ENCODE data around the gene COPS8. TPM values are rescaled to one million over a fixed set of nuclear protein-coding genes. Genes with fewer than 3 reads are reported as not detected.

Gene COPS8
- total RNA-seq, 4 donors from 2014 or later, result 29.0 to 55.3 (median 30.1) TPM

DNA sequence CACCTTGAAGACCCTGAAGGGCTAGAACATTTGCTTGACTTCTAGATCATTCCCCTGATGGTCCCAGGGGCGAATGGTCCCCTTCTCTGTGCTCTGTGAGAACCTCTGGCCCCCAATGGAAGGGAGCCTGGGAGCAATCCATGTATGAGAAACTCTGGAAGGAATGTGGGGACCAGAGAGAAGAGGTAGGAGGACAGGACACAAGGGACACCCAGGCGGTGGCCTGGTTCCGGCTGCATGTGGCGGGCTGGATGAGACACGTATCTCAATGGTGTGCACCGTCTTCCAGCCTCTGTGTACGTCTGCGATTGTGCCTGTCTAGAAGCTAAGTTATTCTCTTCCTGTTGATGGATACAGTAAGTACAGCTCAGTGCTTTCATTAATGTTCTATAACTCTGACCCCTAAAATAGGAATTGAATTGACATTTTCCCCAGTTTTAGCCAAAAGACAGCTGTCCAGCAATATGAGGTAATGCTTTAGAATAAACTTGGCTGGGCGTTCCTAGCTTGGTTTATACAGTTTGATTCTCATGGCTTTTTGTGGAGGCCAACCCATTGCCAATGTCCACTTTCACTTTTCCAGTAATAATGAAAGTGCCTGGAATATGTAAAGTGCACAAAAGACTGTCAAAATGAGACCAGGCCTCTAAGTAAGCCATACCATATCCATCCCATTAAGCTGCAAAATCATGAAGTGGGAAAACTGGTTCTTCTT lies 30.1 kb upstream of the COPS8 start:
- Histone ChIP-seq H3K27me3 (no peaks in the 10 kb centered on the region), H3K4me3 (no peak overlapping the region), H3K9me3 (no peaks in the 10 kb centered on the region), H3K36me3 (no peaks in the 10 kb centered on the region), H3K27ac (no peak overlapping the region), H3K4me1 (peaks cover 0 to 5% (median 0%) of the 10 kb centered on the region in 4 donors)
- no peak for DNase-seq
- TF ChIP-seq POLR2A (IDR thresholded peaks at IDR 0.05) (no peak), CTCF (IDR thresholded peaks at IDR 0.05) (no peak)

- no peak overlapping the region for H3K27ac ChIP-seq
- no peaks in the 10 kb centered on the region for H3K9me3 ChIP-seq
- H3K36me3 ChIP-seq, result no peaks in the 10 kb centered on the region
- peaks cover 0 to 5% (median 0%) of the 10 kb centered on the region in 4 donors for H3K4me1 ChIP-seq
- H3K27me3 ChIP-seq, result no peaks in the 10 kb centered on the region
- no peak overlapping the region for H3K4me3 ChIP-seq
- no peak for DNase-seq
- TF ChIP-seq CTCF (IDR thresholded peaks at IDR 0.05) (no peak), POLR2A (IDR thresholded peaks at IDR 0.05) (no peak)
Measured at GRCh38 chr2:237056287-237056875, 29.3 kb upstream of the COPS8 start.

DNA sequence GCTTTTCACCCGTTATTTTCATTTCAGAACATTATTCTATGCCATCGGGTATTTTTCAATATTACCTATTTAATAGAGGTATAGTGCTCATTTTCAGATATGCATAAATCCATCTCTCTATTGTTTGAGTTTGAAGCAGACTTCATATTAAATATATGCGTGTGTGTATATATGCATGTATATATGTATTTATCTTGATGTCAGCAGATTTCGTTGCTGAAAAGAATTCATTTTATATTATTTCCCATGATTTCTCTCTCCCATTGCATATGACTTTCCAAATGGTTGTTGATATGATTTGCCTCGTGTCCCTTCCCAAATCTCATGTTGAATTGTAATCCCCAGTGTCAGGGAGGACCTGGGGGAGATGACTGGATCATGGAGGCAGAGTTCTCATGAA lies 28.6 kb upstream of the COPS8 start:
- TF ChIP-seq POLR2A (IDR thresholded peaks at IDR 0.05), result no peak
- TF ChIP-seq CTCF (IDR thresholded peaks at IDR 0.05), result no peak
- H3K9me3 ChIP-seq, result no peaks in the 10 kb centered on the region
- no peaks in the 10 kb centered on the region for H3K36me3 ChIP-seq
- H3K27ac ChIP-seq, result no peak overlapping the region
- DNase-seq, result no peak
- H3K27me3 ChIP-seq, result no peaks in the 10 kb centered on the region
- H3K4me1 ChIP-seq, result peaks cover 0 to 5% (median 0%) of the 10 kb centered on the region in 4 donors
- H3K4me3 ChIP-seq, result no peak overlapping the region

GRCh38 chr2:237057893-237058300 lies 27.8 kb upstream of the COPS8 start:
- Histone ChIP-seq H3K4me1 (peaks cover 0 to 5% (median 0%) of the 10 kb centered on the region in 4 donors), H3K4me3 (peak overlapping the region in 1 of 4 donors; percentile 20), H3K27me3 (no peaks in the 10 kb centered on the region), H3K27ac (peak overlapping the region in 1 of 4 donors; percentile 31), H3K36me3 (no peaks in the 10 kb centered on the region), H3K9me3 (no peaks in the 10 kb centered on the region)
- TF ChIP-seq CTCF (IDR thresholded peaks at IDR 0.05) (no peak), POLR2A (IDR thresholded peaks at IDR 0.05) (no peak)
- DNase-seq, result peak in 1 of 3 donors; percentile 45

DNA sequence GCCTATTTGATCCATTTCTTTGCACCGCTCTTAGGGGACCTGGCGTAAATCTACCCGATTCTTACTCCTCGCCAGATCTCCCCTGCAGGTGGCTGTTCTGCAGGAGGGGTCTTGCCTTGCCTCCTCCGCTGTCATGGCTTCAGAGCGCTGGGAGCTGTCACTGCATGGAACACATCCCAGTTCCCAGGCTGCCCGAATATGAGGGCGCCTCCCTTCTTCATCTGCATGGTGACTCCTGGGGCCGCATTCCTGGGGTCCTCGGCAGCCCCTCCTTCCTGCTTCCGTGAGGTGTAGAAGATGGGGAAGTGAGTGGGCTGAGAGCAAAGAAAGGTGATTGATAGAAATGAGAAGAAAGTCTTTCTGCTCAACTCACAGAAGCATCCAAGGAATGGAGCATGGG lies 27.3 kb upstream of the COPS8 start:
- no peaks in the 10 kb centered on the region for H3K27me3 ChIP-seq
- H3K4me3 ChIP-seq, result peak overlapping the region in 2 of 4 donors; percentile 8 to 20
- H3K27ac ChIP-seq, result peak overlapping the region in 1 of 4 donors; percentile 31
- no peaks in the 10 kb centered on the region for H3K9me3 ChIP-seq
- H3K36me3 ChIP-seq, result no peaks in the 10 kb centered on the region
- TF ChIP-seq POLR2A (IDR thresholded peaks at IDR 0.05) (no peak), CTCF (IDR thresholded peaks at IDR 0.05) (no peak)
- peaks cover 0 to 5% (median 0%) of the 10 kb centered on the region in 4 donors for H3K4me1 ChIP-seq
- no peak for DNase-seq

Measured in Peyer's patch (tissue), 4 donors.